Measurements from ENCODE around the gene ONECUT3.

- TF ChIP-seq POLR2AphosphoS5 (IDR thresholded peaks at IDR 0.05; ENCODE audit: insufficient read depth, low read depth, low read length) = no peak
- no peak for TF ChIP-seq CTCF (IDR thresholded peaks at IDR 0.05; ENCODE audit: extremely low read depth in 1 of 2, insufficient read depth in 1 of 2, low read depth in 1 of 2, low read length in 2 of 2)
- TF ChIP-seq MAX (IDR thresholded peaks at IDR 0.05; ENCODE audit: insufficient read depth, insufficient read length) = no peak
- TF ChIP-seq POLR2A (IDR thresholded peaks at IDR 0.05; ENCODE audit: low read depth, low read length) = no peak
- peak; percentile 85 for TF ChIP-seq EZH2 (IDR thresholded peaks at IDR 0.05; ENCODE audit: borderline replicate concordance, low read depth, low read length, severe bottlenecking)
Measured at GRCh38 chr19:1776606-1777147, 23.4 kb downstream of the ONECUT3 start.
